Urothelium cell line (cell line): ENCODE data around the gene SMG1.
"Not testable (repeated sequence)": the region's sequence is repeated elsewhere in the genome, so short reads cannot be mapped to it uniquely, and the experiment has no call there.

Source experiments
- DNase-seq: peaks from one replicate; pipeline ENCODE4 v3.0.0; 2011; ENCODE audit warnings: low spot score, mixed read lengths
- FAIRE-seq: peaks from 2 replicates; lab custom pipeline; 2011; peaks lifted over from hg19 to GRCh38; lab: Jason Lieb, UNC

SMG1 gene

DNA sequence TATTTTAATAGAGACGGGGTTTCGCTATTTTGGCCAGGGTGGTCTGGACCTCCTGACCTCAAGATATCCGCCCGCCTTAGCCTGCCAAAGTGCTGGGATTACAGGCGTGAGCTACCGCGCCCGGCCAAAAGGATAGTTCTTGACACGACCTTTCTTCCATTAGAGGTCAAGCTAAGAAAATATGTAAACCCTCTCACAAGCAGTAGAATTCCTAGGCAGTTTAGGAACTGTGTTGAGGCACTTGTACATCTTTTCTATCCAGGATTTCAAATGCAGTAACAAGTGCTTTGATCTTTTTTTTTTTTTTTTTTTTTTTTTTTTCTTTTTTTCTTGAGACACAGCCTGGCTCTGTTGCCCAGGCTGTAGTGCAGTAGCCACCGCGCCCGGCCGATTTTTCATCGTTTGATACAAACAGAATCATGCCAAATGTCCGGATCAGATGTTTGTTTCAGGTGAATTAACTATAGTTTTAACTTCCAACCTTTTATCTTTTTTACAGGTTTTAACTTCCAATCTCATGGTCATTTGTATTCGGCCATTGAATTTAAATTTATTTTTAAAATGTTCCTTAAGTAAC lies 123.4 kb downstream of the SMG1 start:
- DNase-seq = no peak
- no peak for FAIRE-seq

DNA sequence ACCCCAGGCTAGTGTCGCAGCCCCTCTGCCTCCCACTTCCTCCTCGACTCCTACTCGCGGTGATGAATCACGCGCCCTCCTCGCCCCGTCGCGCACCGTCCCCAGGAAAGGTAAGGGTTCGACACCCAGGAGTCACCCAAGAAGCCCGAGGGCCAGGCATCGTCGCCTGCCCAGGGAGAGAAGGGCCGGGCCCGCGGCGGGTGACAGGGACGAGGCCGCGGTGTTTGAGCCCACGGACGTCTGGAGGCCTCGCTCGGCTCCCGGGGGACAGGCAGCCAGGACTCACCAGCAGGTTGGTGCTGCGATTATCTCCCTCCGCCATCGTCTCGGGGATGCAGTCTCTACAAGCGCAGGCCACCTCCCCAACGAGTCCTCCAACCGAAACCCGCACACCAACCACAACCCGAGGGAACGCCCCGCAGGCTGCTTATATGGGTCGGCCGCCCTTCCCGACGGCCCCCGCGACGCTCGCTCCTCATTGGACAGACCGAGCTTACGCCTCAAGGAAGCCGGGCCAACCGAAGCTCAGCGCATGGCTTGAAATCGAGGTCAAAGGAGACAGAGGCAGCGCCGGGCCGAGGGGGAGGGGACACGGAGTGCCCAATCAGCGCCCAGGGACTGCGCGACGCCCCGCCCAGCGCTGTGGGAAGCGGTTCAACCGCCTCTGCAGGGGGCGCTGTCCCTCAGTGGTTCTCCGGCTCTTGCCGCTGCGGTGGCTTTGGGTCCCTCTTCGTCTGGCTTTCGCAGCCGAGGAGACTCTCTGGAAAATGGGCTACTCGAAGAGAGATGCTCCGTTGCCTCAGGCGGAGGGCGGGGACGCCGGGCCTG lies 124.8 kb downstream of the SMG1 start, which contains the start of gene ARL6IP1:
Gene ARL6IP1 (minus strand): TSS at position 405 of the 828 bp plus-strand sequence. CDS start 83 bp downstream, at position 322.
- DNase-seq (peak; percentile 96), FAIRE-seq (peak; percentile 88)

DNA sequence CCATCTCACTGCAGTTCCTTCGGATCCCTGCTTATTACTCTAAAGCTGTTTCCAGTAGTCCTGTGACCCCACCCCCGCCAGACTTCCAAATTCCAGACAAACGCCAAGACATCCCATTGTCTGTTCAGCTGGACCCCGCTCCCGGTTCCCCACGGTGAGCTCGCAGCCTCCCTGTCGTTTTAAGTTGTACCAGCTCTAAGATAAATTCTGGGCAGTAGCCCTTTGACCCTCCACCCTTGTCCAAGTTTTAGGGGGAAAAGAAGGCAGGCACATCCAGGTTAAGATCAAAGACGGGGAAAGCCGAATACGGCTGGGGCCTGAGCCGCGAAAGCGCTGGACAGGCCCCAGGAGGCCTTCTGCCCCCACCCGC lies 125.4 kb downstream of the SMG1 start:
- no peak for FAIRE-seq
- DNase-seq = peak; percentile 11

DNA sequence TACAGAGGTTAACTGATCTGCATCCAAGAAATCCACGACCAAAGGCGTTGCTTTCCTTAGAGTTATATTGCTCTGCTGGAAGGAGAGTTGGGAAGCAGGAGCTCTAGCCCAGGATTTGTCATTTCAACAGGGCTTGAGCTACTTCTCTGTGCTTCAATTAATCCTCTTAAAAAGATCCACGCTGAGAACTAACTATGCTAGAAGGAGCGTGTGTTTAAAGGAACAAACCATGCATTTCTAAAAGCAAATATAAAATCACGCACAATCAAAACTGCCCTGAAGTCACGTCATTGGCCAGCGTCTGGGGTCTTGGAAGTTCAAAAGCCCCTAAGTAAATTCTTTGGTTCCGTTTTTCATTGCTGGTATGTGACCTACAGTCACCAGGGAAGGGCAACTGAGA lies 125.9 kb downstream of the SMG1 start:
- DNase-seq = no peak
- no peak for FAIRE-seq

DNA sequence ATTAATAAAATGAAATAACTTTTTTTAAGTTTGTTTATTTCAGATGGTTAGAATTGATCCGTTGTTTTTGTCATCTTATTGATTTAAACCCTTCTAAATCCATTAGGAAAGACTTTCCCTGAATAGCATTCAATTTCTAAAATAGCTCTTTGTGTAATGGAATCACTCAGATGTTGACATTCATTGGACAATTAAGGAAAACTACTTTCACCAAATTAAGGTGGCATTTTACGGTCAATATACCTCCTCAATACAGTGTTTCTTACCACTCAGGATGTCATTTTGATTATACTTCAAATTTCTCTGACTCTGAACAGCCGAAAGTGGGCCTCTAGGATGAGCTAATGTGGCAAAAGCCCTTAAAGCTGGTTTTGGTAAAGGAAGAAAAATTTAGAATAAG lies 126.7 kb downstream of the SMG1 start:
- DNase-seq (no peak), FAIRE-seq (no peak)

DNA sequence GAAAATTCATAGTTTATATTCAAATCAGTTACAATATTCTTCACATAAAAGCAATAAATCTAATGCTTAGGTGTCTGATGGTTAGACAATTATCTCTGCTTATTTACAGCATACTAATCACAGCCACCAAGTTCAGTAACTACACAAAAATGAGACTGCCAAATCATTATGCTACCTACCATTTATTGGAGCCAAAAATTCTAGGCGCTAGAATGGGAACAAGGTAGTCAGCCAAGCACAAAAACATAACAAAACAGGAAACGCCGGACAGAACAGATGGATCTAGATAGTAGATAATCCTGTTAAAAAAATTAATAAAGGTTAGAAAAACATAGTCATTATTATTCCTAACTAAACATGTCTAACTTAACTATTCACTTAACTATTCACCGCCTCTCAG lies 128.5 kb downstream of the SMG1 start:
- no peak for FAIRE-seq

DNA sequence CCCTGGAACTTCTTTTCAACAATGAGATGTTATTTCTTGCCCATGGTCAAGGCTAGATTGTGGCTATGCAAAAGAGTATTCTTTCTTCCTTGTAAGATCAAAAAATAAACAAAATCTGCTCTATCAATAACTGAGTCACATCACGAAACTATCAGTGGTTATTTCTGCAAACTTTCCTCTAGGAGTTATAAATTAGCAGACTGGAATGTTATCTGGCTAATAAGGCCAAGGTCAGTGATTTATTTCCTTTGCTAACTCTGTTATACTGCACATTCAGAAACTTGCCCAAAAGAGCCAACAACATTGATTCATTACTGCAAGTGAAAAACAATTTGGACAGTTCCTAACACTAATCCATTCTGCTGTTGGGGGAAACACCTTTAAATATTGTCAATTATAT lies 129.8 kb downstream of the SMG1 start:
- FAIRE-seq = no peak

More for the DNA sequence above, 128.5 kb downstream of the SMG1 start:
- DNase-seq = no peak

DNA sequence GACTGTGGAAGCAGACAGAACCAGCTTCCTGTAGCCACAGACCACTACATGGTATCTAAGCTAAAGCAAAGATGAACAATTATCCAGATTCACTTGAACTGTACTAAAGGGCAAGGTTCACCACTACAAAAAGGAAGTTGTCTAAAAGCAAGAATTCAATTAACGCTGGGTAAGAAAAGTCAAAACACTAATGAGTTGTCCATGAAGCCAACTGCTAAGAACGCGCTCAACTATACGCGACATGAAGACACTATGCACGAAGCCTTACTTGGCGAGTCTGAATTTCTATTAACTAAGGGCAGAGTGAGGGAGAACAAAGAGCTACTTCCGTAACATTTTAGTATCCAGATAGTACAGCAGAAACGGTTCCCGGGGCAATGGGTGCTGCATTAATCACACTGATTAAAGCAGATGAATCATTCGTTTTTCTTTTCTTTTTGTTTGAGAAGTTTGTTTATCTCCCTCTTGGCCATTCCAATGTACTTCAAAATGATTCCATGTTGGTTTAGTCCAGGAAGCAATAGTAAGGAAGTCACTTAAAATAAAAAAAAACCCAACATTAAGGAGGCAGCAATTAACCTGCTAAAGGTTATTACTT lies 133.3 kb downstream of the SMG1 start:
- DNase-seq (no peak), FAIRE-seq (no peak)

More for the DNA sequence above, 129.8 kb downstream of the SMG1 start:
- DNase-seq = no peak

DNA sequence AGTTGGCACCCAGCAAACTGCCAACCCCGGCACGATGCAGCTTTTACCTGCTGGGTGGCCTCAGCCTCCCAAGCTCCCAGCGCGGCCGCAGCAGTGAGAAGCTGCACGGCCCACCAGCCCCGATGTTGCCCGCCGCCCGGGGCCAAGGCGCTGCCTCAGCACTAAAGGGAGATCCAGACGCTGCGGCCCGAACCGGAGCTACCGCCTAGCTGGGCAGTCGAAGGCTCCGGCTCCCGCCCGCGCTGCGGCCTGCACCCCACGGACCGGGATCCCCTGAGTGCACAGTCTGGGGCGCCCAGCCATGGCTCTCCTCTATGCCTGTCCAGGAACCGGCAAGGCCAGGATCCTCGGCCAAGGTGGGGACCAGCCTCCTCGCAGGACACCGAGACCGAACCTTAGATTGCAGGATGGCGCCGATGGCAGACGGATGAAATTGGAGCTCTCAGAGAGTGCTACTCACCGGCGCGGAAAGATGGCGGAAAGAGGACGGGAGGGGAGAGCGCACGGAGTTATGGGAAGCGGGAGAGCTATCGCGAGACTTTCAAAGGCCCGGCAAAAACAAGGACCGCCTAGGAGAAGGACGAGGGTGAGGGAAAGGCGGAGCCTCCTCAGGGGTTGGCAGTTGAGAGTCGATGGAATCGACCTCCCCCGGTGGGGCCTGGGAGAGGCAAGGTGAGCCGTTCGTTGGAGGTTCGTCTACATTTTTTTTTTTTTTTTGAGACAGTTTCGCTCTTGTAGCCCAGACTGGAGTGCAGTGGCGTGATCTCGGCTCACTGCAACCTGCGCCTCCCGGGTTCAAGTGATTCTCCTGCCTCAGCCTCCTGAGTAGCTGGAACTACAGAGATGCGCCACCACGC lies 136.1 kb downstream of the SMG1 start, which contains the start of gene RPS15A:
Gene RPS15A (minus strand): TSS at position 485 of the 857 bp plus-strand sequence. CDS start 1,221 bp downstream, outside the sequence.
- FAIRE-seq (no peak), DNase-seq (peak; percentile 95)

DNA sequence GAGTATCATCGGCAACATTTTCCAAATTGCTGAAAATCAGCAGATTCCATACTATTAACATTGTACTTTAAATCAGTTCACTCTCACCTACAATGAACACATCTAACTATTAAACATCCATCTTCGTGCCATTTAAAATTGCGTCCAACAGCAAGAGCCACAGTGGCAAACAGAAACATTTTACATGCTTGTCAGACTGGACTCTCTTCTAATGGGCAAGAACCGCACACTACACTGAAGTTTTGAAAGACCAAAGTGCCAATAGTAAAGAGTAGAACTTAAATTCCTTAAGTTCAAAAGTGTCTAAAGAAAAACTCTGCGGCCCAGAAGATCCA lies 136.7 kb downstream of the SMG1 start:
- no peak for DNase-seq
- FAIRE-seq = no peak

DNA sequence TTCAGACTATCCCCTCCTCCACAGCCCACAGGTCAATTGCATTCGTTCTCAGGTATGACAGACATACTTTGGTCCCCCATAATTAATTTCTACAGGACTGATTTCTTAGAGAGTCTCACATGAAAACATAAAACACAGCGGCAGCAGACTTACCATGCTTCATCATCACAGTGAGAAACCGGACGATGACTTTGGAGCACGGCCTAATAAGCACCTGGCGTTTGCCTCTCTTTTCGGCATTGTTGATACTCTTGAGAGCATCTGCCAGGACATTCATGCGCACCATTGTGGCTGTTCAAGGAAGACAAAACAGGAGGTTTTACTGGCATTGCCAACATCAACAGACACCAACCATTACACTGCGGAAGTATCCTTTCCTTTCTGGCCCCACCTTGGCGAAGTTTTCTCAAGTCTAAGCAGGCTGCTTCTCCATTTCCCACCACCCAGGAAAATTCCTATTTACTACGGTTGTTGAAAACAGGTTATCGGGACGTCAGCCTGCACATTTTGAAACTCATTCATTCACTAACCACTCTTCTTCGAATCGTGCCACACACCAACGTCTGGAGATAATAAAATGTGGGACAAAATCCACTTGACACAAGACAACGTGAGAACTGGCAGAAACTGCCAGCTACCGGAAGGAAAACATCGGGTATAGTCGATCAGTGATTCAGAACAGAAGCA lies 137.2 kb downstream of the SMG1 start:
- no peak for DNase-seq
- FAIRE-seq = no peak

DNA sequence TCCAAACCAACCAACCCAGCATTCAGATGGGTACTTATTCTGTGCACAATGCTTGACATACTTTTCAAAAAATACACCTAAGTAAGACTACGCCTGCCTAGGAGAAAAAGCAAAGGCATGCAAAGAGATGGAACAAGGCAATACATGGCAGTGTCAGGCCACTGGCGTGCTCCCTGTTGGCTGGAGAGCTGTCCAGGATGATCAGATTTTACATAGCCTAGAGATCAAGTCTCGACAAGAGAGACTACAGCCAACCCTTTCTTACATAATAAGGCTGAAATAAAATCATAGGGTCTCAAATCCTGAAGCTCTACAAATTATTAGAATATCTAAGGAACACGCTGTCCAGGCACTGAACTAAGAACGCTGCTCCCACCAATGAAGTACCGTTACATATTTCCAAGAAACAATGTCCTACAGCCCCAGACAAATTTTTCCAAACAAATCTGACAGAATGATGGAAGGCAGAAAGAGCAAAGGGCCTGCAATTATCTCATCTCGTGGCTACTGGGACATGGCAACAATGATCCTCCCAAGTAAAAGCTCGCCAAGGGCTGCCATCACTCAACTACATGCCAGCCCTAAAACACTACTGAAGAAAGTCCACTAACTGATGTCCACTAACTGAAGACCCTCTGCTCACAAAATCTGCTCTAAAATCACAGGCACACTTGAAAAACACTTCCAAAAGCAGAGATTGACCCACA lies 141.1 kb downstream of the SMG1 start:
- FAIRE-seq (no peak), DNase-seq (no peak)

DNA sequence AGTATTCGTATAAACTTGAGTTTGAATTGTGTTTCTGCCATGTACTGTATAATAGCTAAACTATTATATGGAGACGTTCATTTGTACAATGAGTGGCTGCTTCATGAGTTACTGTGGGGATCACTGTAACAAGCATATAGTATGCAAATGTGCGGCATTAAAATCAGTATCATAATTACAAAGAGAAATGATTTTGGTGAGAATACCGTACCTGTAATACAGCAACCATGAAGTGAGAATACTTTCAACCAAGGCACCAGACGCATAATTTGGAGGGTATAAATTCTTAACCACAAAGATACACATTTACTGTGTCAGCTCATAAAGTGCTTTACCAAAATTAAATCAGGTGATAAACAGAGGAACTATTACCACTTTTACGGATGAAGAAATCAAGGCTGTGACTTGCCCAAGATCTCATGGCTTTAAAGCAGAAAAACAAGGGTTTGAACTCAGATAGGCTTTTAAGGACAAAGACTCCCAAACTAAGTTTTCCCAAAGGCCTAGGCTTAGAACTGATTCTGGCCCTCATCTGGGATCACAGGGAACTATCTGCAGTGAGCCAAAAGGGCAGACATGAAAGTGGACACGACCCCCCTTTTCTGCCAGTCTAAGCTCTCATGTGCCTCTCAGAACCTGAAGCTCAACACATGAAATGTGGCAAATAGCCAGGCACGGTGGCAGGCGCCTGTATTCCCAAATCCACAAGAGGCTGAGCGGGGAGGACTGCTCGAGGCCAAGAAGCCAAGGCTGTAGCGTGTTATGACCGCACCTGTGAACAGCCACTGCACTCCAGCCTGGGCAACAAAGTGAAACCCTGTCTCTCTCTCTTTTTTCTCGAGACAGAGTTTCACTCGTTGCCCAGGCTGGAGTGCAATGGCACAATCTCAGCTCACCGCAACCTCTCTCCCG lies 142.5 kb downstream of the SMG1 start:
- no peak for FAIRE-seq
- DNase-seq = no peak

DNA sequence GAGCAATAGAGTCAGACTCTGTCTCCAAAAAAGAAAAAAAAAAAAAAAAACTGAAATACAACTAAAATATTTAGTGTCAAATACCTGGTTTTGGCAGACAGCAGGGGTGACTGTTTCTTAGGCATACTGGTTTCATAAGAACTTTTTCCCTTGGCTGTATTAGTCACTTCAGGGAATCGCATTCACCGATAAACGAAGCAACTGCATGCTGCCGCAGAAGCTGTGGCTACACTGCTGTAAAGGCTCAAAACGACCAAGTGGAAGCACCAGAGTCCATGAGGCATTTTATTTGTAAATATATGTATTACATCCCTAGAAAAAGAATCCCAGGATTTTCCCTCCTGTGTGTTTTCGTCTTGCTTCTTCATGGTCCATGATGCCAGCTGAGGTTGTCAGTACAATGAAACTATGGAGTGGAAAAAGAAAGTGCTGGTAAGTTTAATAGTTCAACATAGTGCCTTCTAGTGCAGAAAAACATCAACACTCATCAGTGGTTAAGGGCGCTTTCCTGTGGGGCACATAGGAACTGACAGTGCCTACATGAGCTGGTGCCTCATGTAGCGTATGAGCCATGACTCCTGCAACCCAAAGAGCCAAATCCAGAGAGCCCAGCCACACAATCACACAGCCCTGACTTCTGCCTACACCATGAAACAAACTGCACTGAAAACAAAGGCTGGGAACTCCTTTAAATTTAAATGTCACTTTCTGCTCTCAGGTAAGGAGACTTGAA lies 143.3 kb downstream of the SMG1 start:
- DNase-seq (no peak), FAIRE-seq (no peak)

DNA sequence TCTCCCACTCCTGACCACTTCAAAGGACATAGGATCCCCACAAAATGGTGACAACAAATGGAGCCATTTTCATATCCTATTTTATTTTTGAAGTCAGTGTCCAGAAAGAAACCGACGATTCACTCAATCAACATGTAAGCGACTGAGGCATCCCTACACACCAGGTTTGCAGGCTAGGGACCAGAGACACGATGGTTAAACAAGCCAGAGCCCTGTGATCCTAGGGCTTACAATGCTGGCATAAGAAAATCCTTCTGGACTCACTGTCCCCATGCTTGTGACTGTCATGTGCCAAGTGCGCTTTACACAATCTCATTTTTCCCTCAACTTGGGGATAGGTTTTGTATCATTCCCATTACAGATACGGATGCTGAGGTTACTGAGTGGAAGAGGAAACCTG lies 145.0 kb downstream of the SMG1 start:
- FAIRE-seq, DNase-seq: not testable (repeated sequence)

DNA sequence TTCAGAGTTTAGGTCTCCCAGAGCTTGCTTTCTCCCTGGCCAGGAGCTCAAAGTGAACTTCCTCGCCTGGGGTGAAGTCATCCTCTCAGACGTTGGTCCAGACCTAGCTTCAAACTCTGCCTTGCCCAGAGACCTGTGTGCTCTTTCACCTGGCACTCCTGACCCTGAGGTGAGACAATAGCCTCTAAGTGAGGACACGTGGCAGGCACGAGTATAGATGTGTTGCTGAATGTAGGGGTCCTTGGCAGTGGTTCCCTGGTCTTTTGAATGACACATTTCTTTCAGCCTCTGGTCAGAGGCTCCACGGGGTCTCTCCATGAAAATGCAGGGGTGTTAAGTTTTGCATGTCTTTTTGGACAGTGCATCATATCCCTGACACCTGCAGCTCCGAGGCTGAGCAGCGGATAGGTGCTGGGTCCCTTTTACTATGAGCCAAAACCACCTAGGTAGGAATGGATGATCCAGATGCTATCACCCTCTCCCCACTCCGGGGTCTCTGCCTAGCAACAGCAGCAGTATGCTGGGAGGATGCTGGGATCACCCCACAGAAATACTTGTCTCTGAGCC lies 145.7 kb downstream of the SMG1 start:
- not testable (repeated sequence) for FAIRE-seq, DNase-seq

DNA sequence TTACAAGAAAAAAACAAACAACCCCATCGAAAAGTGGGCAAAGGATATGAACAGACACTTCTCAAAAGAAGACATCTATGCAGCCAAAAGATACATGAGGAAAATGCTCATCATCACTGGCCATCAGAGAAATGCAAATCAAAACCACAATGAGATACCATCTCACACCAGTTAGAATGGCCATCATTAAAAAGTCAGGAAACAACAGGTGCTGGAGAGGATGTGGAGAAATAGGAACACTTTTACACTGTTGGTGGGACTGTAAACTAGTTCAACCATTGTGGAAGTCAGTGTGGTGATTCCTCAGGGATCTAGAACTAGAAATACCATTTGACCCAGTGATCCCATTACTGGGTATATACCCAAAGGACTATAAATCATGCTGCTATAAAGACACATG lies 148.5 kb downstream of the SMG1 start:
- not testable (repeated sequence) for FAIRE-seq, DNase-seq

DNA sequence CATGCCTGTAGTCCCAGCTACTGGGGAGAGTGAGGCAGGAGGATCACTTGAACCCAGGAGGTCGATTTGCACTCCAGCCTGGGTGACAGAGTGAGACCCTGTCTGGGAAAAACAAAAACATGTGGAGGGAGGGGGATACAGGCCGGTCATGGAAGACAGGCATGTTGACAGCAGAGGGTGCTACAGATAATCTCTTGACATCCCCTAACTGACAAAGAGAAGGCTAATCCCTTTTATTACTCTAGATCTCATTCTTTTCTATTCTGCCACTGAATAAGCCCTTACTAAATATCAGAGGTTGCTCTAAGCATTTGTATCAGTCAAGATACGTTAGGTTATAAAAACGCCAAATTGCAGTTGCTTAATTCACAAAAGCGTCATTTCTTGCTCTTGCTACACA lies 149.9 kb downstream of the SMG1 start:
- DNase-seq, FAIRE-seq: not testable (repeated sequence)
